KBM-7 (cell line): ENCODE results near the gene ADAMTSL3.

Experiments
- DNase-seq: peaks from one replicate; pipeline ENCODE4 v3.0.0-alpha.2; 2015
- in situ Hi-C: fragments of 300-500 bp; cut with MboI; formaldehyde crosslinking; loops from 2 replicates; pipeline ENCODE4 v1.14.3; 2020; ENCODE audit warnings: low sequenced_read_pairs, low pct_unique_long_range_greater_than_20kb, mixed read lengths

ADAMTSL3 gene

DNA sequence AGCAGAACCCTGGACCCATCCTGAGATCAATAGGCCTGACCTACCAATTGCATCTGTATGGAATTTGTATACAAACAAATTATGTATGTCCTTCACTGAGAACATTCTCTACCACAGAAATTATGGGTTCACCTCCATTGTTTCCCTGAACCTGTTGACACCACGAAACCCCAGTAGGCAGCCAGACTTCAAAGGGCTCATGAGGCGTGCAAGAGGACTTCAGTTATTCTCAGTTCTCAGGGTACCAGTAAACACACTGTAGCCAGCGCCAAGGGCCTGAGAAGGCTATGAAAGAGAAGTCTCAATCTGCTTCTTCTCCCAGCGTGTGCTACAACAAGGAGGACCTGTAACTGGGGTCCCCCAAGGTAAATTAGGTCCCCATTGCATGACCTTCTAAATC lies 326.7 kb downstream of the ADAMTSL3 start:
- DNase-seq = no peak
- in situ Hi-C loops = no loop called here

DNA sequence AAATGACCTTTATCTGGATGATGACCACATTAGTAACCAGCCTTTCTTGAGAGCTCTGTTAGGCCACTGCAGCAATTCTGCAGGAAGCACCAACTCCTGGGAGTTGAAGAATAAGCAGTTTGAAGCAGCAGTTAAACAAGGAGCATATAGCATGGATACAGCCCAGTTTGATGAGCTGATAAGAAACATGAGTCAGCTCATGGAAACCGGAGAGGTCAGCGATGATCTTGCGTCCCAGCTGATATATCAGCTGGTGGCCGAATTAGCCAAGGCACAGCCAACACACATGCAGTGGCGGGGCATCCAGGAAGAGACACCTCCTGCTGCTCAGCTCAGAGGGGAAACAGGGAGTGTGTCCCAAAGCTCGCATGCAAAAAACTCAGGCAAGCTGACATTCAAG lies 328.8 kb downstream of the ADAMTSL3 start:
- DNase-seq = no peak
- in situ Hi-C loops = no loop called here

DNA sequence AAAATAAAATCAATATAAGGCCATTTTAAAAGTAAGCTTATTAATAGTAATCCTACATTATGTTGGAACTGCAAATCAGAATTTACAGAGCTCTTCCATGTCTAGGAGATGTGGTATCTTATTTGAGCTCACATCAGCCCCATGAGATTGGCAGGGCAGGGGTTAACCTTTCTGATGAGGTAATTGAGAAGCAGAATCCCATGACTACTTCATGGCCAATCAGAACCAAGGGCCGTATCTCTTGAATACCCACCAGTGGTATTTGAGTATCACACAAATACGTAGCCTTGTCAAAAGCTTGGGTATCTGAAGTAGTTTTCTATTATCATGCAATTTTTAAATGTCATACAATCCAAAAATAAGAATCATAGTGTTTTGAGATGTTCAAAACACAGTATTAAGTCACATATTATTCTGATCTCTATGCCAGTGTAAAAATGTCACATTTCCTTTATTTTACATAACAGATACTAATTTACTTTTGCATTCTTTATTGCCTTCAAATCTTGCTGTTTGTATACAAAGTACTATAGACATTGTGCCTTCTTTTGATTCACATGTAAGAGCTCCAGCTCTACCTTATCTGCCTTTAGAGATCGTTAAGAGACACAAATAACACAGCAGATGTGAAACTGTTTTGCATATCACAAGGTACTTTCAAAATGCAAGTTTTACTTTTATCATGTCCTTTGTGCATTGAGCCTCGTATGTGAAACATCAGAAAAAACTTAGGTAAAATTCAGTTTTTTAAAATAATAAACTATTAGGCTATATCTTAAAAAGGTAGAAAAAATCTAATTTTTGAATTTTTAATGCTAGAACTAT lies 329.9 kb downstream of the ADAMTSL3 start:
- no peak for DNase-seq

GRCh38 chr15:83984601-83985000 lies 330.7 kb downstream of the ADAMTSL3 start:
- no peak for DNase-seq
- in situ Hi-C loops = no loop called here

More for the DNA sequence above, 329.9 kb downstream of the ADAMTSL3 start:
- in situ Hi-C loops = no loop called here

DNA sequence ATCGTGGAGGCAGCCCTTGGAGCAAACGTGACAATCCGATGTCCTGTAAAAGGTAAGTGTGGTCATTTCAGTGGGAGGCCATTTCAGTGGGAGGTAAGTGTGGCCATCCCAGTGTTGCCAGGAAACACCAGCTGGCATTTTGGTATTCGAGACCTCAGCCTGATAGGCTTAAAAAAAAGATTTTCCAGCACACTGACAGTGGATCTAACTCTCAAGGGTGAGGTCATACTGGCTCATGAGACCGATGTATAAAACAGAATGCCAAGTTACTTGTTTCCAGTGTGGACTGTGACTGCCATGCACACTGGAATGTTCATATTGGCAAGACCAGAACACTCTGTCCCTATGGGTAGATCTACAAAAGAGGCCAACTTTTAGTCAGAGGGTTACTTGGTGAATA lies 337.2 kb downstream of the ADAMTSL3 start:
- in situ Hi-C loops = no loop called here

GRCh38 chr15:83992324-83993031 lies 338.6 kb downstream of the ADAMTSL3 start:
- in situ Hi-C loops = no loop called here
- DNase-seq = no peak

More for the DNA sequence above, 337.2 kb downstream of the ADAMTSL3 start:
- DNase-seq = no peak

DNA sequence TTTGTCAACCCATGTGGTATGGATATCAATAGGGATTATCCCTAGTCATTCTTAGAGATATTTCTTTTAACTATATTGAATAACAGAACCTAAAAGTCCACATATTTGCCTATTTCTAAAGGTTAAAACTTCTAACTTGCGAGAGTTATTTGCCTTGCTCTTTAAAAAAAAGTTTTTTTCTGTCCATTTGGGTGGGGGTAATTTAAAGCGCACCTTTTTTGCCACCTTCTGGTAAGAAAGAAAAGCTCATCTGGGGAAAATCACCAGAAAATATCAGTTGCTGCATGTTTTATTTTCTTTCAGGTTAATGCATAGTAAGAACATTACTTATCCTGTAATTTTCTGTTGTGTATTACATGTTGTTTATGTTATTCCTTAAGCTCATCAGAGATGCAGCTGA lies 339.7 kb downstream of the ADAMTSL3 start:
- in situ Hi-C loops = no loop called here
- no peak for DNase-seq

GRCh38 chr15:83998486-83998885 lies 344.6 kb downstream of the ADAMTSL3 start:
- DNase-seq = no peak
- in situ Hi-C loops = no loop called here

GRCh38 chr15:83999396-84000135 lies 345.6 kb downstream of the ADAMTSL3 start:
- in situ Hi-C loops = no loop called here
- DNase-seq = no peak

DNA sequence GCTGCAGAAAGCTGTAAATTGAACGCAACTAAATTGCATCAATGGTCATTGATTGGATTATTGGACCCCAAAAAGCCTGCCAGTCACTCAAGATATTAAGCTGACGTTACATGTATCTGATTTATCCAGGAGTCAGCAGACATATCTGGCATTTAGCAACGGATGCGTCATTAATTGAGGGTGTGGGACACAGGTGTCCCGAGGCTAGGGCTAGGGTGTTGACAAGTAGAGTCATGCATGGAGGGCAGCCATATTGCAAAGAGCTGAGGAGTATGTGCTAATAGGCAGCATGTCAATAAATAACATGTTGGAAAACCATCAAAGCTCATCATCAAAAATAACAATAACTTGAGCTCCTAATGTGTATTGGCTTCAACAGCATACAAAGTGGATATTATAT lies 347.1 kb downstream of the ADAMTSL3 start:
- in situ Hi-C loops = no loop called here
- DNase-seq = no peak

- no peak for DNase-seq
- in situ Hi-C loops = no loop called here
These were observed 347.7 kb downstream of the ADAMTSL3 start for GRCh38 chr15:84001655-84002054.

DNA sequence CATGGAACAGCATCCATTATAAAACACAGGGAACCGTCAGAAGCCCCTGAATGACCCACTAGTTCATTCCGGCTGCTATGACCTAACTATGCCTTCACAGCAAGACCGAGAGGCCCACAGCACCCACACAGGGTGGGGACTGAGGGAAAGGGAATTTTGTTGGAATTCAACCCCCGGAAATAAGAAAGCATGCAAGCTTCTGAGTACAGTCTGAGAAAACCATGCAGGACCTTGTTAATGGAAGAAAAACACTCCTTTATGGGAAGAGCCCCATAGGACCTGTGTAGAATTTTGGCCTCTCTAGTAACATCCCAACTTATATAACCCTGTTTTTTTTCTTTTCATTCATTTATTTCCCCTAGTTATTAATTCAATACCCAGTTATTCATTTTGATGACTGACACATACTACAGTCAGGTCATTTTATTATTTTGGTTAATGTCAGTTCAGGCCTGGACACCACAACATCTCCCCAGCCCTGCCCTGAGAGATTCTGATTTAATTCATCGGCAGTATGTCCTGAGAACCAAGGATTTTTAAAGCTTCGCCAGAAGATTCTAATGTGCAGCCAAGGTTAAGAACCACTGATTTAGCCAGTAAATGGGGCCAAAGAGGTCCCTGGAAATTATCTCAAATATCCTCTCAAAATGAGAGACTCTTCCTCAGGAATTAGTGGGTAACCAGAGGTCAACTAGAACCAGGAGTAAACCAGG lies 350.0 kb downstream of the ADAMTSL3 start:
- no peak for DNase-seq
- in situ Hi-C loops = no loop called here

DNA sequence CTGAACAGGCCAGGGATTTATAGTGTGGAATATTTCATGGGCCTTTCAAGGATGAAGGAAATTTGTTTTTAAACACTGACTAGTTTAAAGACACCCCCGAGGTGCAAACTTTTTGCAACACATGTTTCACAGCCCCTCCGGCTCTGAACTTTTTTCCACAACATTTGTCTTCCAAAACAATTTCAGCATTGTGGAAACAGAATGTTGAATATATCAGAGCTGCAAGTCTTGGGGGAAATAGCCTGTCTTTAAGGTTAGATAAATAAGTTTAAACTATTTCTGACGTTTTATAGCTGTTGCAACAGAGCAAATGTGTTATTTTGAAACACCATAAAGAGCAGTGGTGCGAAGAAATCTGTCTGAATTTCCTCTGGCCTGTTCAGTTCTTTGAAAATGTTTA lies 352.5 kb downstream of the ADAMTSL3 start:
- no peak for DNase-seq
- in situ Hi-C loops = no loop called here

GRCh38 chr15:84009616-84010015 lies 355.7 kb downstream of the ADAMTSL3 start:
- DNase-seq = no peak
- in situ Hi-C loops = no loop called here

DNA sequence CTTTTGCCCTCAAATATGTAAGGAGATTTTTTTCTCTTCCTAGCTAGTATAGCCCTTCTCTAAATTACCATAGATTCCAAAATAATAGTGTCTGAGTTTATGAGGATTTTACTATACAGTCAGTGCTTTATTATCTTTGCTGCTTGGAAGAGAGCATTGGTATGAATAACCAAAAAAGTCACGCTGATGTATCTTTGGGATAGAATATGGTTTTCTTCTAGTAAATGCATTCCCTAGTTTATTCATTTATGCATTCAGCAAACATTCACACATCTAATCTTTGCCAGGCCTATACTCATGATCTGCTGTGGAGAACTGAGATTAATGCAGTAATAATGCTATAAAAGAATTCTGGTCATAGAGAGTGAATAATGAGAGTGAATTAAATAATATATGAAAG lies 356.3 kb downstream of the ADAMTSL3 start:
- no peak for DNase-seq
- in situ Hi-C loops = no loop called here

GRCh38 chr15:84016371-84016770 lies 362.4 kb downstream of the ADAMTSL3 start:
- in situ Hi-C loops = no loop called here
- no peak for DNase-seq

DNA sequence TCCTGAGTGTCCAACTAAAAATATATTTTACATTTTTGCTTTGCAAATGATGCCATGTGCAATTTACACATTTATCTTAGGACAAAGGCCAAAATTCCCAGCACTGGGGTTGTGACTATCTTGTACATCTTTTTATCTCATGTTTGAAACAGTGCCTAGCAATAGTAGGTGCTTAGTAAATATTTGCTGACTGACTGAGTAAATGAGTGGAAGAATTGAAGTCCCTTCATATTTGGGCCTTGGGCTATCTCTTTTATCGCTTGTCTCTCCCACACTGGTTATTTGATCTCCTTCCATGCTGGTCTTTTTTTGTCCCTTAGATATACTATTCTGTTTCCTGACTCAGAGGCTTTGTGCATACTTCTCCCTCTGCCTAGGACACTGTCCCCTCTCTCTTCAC lies 368.6 kb downstream of the ADAMTSL3 start:
- in situ Hi-C loops = no loop called here
- no peak for DNase-seq

- in situ Hi-C loops = no loop called here
- DNase-seq = peak; percentile 45
These were observed 369.7 kb downstream of the ADAMTSL3 start for GRCh38 chr15:84023636-84024035.

DNA sequence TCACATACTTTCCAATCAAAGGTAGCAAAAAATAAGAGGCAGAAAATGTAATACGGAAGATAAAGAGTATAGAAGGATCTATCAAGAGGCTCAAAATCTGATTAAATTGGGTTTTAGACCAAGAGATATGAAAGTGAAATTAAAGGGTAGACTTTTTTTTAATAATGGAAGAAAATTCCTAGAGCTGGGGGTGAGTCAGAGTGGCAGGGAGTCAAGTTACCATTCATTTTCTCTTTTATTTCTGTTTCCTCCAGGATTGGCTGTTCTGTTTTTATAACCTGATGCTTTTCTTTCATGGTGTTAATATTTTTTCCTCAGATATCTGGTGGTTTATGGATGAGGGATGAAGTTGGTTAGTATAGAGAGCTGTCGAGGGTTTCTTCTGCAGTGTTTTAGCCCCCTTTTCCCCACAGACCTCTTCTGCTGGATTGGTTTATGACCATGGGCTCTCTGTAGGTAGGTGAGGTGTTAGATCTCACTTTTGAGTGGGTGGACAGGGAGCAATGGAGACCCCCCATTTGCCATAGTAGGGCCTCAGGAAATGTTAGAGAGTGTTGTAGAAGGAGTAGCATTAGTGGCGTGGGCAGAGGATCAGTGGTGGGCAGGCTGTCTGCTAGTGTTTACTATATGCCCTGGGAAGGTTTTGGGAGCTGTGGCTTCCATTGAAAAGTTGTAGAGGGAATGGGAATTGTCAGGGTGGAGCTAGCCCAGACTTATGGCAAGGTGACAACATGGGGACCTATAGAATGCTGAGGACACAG lies 380.1 kb downstream of the ADAMTSL3 start:
- DNase-seq = no peak
- in situ Hi-C loops = no loop called here
